Skeletal muscle satellite cell (primary cell): Measurements from ENCODE around the gene TUG1.

ENCODE experiments used
- H3K27me3 ChIP-seq: 2 replicates; pipeline ENCODE4 v1.7.0; 2013; ENCODE audit warnings: low read length; ENCODE audit not compliant: control insufficient read depth, insufficient read depth
- H3K36me3 ChIP-seq: 2 replicates; pipeline ENCODE4 v1.7.0; 2013; ENCODE audit warnings: mild to moderate bottlenecking, control low read depth, low read length; ENCODE audit not compliant: insufficient read depth
- H3K4me1 ChIP-seq: 2 replicates; pipeline ENCODE4 v1.7.0; 2013; ENCODE audit warnings: low read length; ENCODE audit not compliant: control insufficient read depth, insufficient read depth
- H3K4me2 ChIP-seq: 2 replicates; pipeline ENCODE4 v1.7.0; 2013; ENCODE audit warnings: mild to moderate bottlenecking, low read length
- H3K4me3 ChIP-seq: 2 replicates; pipeline ENCODE4 v1.7.0; 2013; ENCODE audit warnings: low read length
- H3K9ac ChIP-seq: 2 replicates; pipeline ENCODE4 v1.7.0; 2013; ENCODE audit warnings: mild to moderate bottlenecking, low read depth, low read length, moderate library complexity
- H3K9me3 ChIP-seq: replicated peaks from 2 replicates; pipeline ENCODE4 v1.7.0; 2013; ENCODE audit warnings: mild to moderate bottlenecking, control low read depth, low read length

Gene TUG1

GRCh38 chr22:30931541-30932300 lies 37.3 kb upstream of the TUG1 start:
- H3K4me1 ChIP-seq = no peaks in the 10 kb centered on the region
- H3K36me3 ChIP-seq = peaks cover 91% of the 10 kb centered on the region
- H3K9ac ChIP-seq = no peak overlapping the region
- H3K9me3 ChIP-seq = no peaks in the 10 kb centered on the region
- no peaks in the 10 kb centered on the region for H3K27me3 ChIP-seq
- no peak overlapping the region for H3K4me2 ChIP-seq
- H3K4me3 ChIP-seq = no peak overlapping the region

GRCh38 chr22:30932661-30933060 lies 36.4 kb upstream of the TUG1 start:
- H3K9me3 ChIP-seq = no peaks in the 10 kb centered on the region
- H3K27me3 ChIP-seq = no peaks in the 10 kb centered on the region
- no peak overlapping the region for H3K4me3 ChIP-seq
- H3K9ac ChIP-seq = no peak overlapping the region
- peaks cover 91% of the 10 kb centered on the region for H3K36me3 ChIP-seq
- no peaks in the 10 kb centered on the region for H3K4me1 ChIP-seq
- H3K4me2 ChIP-seq = no peak overlapping the region

- no peak overlapping the region for H3K4me2 ChIP-seq
- H3K4me1 ChIP-seq = no peaks in the 10 kb centered on the region
- no peak overlapping the region for H3K4me3 ChIP-seq
- no peaks in the 10 kb centered on the region for H3K27me3 ChIP-seq
- H3K36me3 ChIP-seq = peaks cover 88% of the 10 kb centered on the region
- no peak overlapping the region for H3K9ac ChIP-seq
- no peaks in the 10 kb centered on the region for H3K9me3 ChIP-seq
These were observed 35.6 kb upstream of the TUG1 start for GRCh38 chr22:30933457-30933856.

- Histone ChIP-seq H3K4me2 (no peak overlapping the region), H3K4me1 (no peaks in the 10 kb centered on the region), H3K9ac (no peak overlapping the region), H3K27me3 (no peaks in the 10 kb centered on the region), H3K9me3 (no peaks in the 10 kb centered on the region), H3K36me3 (peaks cover 86% of the 10 kb centered on the region), H3K4me3 (no peak overlapping the region)
These were observed 35.0 kb upstream of the TUG1 start for GRCh38 chr22:30934053-30934452.

- Histone ChIP-seq H3K27me3 (no peaks in the 10 kb centered on the region), H3K36me3 (peaks cover 86% of the 10 kb centered on the region), H3K9me3 (no peaks in the 10 kb centered on the region), H3K9ac (no peak overlapping the region), H3K4me2 (no peak overlapping the region), H3K4me1 (no peaks in the 10 kb centered on the region), H3K4me3 (no peak overlapping the region)
These were observed 28.2 kb upstream of the TUG1 start for GRCh38 chr22:30940685-30941362.

GRCh38 chr22:30941363-30941740 lies 27.7 kb upstream of the TUG1 start:
- H3K4me1 ChIP-seq = no peaks in the 10 kb centered on the region
- H3K36me3 ChIP-seq = peaks cover 87% of the 10 kb centered on the region
- H3K4me2 ChIP-seq = no peak overlapping the region
- no peak overlapping the region for H3K9ac ChIP-seq
- no peaks in the 10 kb centered on the region for H3K27me3 ChIP-seq
- H3K9me3 ChIP-seq = no peaks in the 10 kb centered on the region
- H3K4me3 ChIP-seq = no peak overlapping the region

- Histone ChIP-seq H3K4me3 (no peak overlapping the region), H3K4me1 (no peaks in the 10 kb centered on the region), H3K9me3 (no peaks in the 10 kb centered on the region)
These were observed 25.7 kb upstream of the TUG1 start for GRCh38 chr22:30943368-30943767.

GRCh38 chr22:30944986-30945385 lies 24.1 kb upstream of the TUG1 start:
- Histone ChIP-seq H3K9me3 (no peaks in the 10 kb centered on the region), H3K4me2 (no peak overlapping the region), H3K36me3 (peaks cover 89% of the 10 kb centered on the region), H3K27me3 (no peaks in the 10 kb centered on the region), H3K9ac (no peak overlapping the region), H3K4me3 (no peak overlapping the region), H3K4me1 (no peaks in the 10 kb centered on the region)

More at GRCh38 chr22:30943368-30943767, 25.7 kb upstream of the TUG1 start:
- H3K4me2 ChIP-seq = no peak overlapping the region
- no peaks in the 10 kb centered on the region for H3K27me3 ChIP-seq
- H3K36me3 ChIP-seq = peaks cover 87% of the 10 kb centered on the region
- no peak overlapping the region for H3K9ac ChIP-seq

- Histone ChIP-seq H3K27me3 (no peaks in the 10 kb centered on the region), H3K36me3 (peaks cover 88% of the 10 kb centered on the region), H3K9me3 (no peaks in the 10 kb centered on the region), H3K4me1 (no peaks in the 10 kb centered on the region), H3K4me2 (no peak overlapping the region), H3K9ac (no peak overlapping the region), H3K4me3 (no peak overlapping the region)
These were observed 23.4 kb upstream of the TUG1 start for GRCh38 chr22:30945653-30946052.

- Histone ChIP-seq H3K9me3 (no peaks in the 10 kb centered on the region), H3K27me3 (no peaks in the 10 kb centered on the region), H3K4me3 (no peak overlapping the region), H3K4me1 (no peaks in the 10 kb centered on the region), H3K36me3 (peaks cover 88% of the 10 kb centered on the region), H3K4me2 (no peak overlapping the region), H3K9ac (no peak overlapping the region)
These were observed 22.7 kb upstream of the TUG1 start for GRCh38 chr22:30946354-30946753.

- H3K36me3 ChIP-seq = peaks cover 80% of the 10 kb centered on the region
- H3K27me3 ChIP-seq = no peaks in the 10 kb centered on the region
- no peak overlapping the region for H3K4me3 ChIP-seq
- no peak overlapping the region for H3K4me2 ChIP-seq
- H3K4me1 ChIP-seq = no peaks in the 10 kb centered on the region
- H3K9me3 ChIP-seq = no peaks in the 10 kb centered on the region
- H3K9ac ChIP-seq = no peak overlapping the region
These were observed 21.8 kb upstream of the TUG1 start for GRCh38 chr22:30947173-30947815.
